ENCODE results near the gene ST8SIA6. TPM values are rescaled to one million over a fixed set of nuclear protein-coding genes. Genes with fewer than 3 reads are reported as not detected.

The ST8SIA6 gene
- total RNA-seq, 1 experiment from 2014 or later: 1.3 TPM

GRCh38 chr10:17483079-17483478 is 28.7 kb upstream of the ST8SIA6 start:
- Histone ChIP-seq H3K36me3 (ENCODE audit: control insufficient read depth in 1 of 2, insufficient read depth in 2 of 2, low read length in 2 of 2) (no peaks in the 10 kb centered on the region), H3K9me3 (ENCODE audit: control insufficient read depth in 1 of 2, insufficient read depth in 1 of 2, low read depth in 1 of 2, low read length in 2 of 2) (no peaks in the 10 kb centered on the region; a peak in 1 of 4 replicates), H4K20me1 (ENCODE audit: insufficient read depth) (no peaks in the 10 kb centered on the region), H3K79me2 (ENCODE audit: insufficient read depth, low read length) (no peaks in the 10 kb centered on the region), H3K4me2 (ENCODE audit: low read length) (no peak overlapping the region), H3K27ac (ENCODE audit: low read depth, low read length) (no peak overlapping the region), H3K4me3 (replicated peaks in 1 of 2; ENCODE audit: low read depth in 1 of 2, low read length in 2 of 2) (no peak overlapping the region), H3K9ac (ENCODE audit: low read length) (no peak overlapping the region), H3K27me3 (ENCODE audit: insufficient read depth, low read length) (no peaks in the 10 kb centered on the region), H2AFZ (ENCODE audit: low read depth, low read length, poor library complexity, severe bottlenecking) (no peak overlapping the region), H3K9me2 (ENCODE audit: insufficient read depth) (no peaks in the 10 kb centered on the region), H3K4me1 (ENCODE audit: control insufficient read depth in 1 of 2, insufficient read depth in 2 of 2, low read length in 2 of 2) (no peaks in the 10 kb centered on the region)
- CTCF ChIA-PET: no interaction called here
- no peak for ATAC-seq
- TF ChIP-seq SRF (IDR thresholded peaks at IDR 0.05; ENCODE audit: low read depth) (no peak), FOSL1 (IDR thresholded peaks at IDR 0.05; ENCODE audit: low read depth) (no peak), POLR2A (IDR thresholded peaks at IDR 0.05; ENCODE audit: borderline replicate concordance, extremely low read depth, insufficient read depth, insufficient read length) (no peak), SP1 (IDR thresholded peaks at IDR 0.05; ENCODE audit: low read depth) (no peak), JUND (IDR thresholded peaks at IDR 0.05) (no peak), CBX3 (IDR thresholded peaks at IDR 0.05; ENCODE audit: low read depth) (no peak), TCF7L2 (IDR thresholded peaks at IDR 0.05; ENCODE audit: borderline replicate concordance, extremely low read depth, insufficient read depth, insufficient read length) (no peak), SIN3A (IDR thresholded peaks at IDR 0.05; ENCODE audit: low read depth) (no peak), EZH2 (IDR thresholded peaks at IDR 0.05) (no peak), CTCF (IDR thresholded peaks at IDR 0.05 in 2 of 3, conservative IDR thresholded peaks at IDR 0.05 in 1 of 3; ENCODE audit: borderline replicate concordance in 1 of 3, insufficient read depth in 1 of 3, low read depth in 2 of 3, low read length in 2 of 3) (no peak), ELF1 (IDR thresholded peaks at IDR 0.05; ENCODE audit: borderline replicate concordance, low read depth) (no peak), POLR2AphosphoS5 (IDR thresholded peaks at IDR 0.05; ENCODE audit: low read depth, low read length) (no peak), CEBPB (IDR thresholded peaks at IDR 0.05; ENCODE audit: low read depth) (no peak), EGR1 (IDR thresholded peaks at IDR 0.05; ENCODE audit: low read depth) (no peak), ZFX (IDR thresholded peaks at IDR 0.05) (no peak), YY1 (IDR thresholded peaks at IDR 0.05; ENCODE audit: extremely low read depth, insufficient replicate concordance, low read depth, low read length) (no peak), MAX (IDR thresholded peaks at IDR 0.05) (no peak)
- RAD21 ChIA-PET (ENCODE audit: low non-redundant PET in 1 of 2, low total read pairs in 2 of 2, uncharacterized antibody in 2 of 2, unreplicated experiment in 2 of 2): no interaction called here
- intact Hi-C loops (cut with micrococcal nuclease): no loop called here
- POLR2A ChIA-PET: no interaction called here
- DNase-seq (ENCODE audit: low read depth, low spot score): no peak
- BruUV-seq (replicated peaks): no TSS peak

Data from HCT116 (cell line).